Measurements from ENCODE around the gene LDAH. TPM values are rescaled to one million over a fixed set of nuclear protein-coding genes. Genes with fewer than 3 reads are reported as not detected.

LDAH gene
- total and polyA plus RNA-seq, 2 donors (not counting 3 experiments of a cell fraction or from before 2014, with no cell fraction given), result 12.3 to 24.0 TPM

DNA sequence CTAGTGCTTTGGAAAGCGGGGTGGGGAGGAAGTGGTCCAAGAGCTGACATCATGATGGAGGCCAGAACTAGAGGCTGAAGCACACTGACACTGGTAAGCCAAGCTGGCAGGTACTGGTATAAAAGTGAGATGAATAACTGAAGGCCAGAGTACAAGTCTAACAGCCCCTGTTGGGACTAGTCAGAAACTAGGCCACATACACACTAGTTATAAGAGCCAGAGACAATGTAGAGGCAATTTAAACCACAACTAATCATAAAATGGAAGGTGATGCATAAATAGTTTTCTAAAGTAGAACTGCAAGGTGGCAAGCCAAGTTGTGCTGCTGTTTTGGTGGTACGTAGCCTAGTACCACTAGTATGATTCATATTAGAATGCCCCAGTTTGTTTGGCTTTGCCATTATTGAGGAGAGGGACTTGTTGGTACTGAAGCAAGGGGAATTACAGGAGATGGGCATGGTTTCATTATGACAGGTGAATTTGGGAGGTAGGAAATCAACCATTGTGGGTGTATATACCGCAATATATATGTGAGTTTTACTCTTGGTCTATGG lies 98.3 kb downstream of the LDAH start:
- Histone ChIP-seq H3K27ac (ENCODE audit: insufficient read depth, low read depth, low read length) (no peak overlapping the region), H2AFZ (ENCODE audit: low read depth, low read length) (no peak overlapping the region), H3K9me3 (replicated peaks; ENCODE audit: control insufficient read depth, insufficient read depth, low read length) (no peaks in the 10 kb centered on the region), H3K27me3 (ENCODE audit: control insufficient read depth in 2 of 2, insufficient read depth in 2 of 2, low read length in 2 of 2) (no peaks in the 10 kb centered on the region), H3K36me3 (ENCODE audit: control insufficient read depth in 2 of 2, extremely low read depth in 1 of 2, insufficient read depth in 2 of 2, low read length in 2 of 2) (no peaks in the 10 kb centered on the region), H3K4me2 (ENCODE audit: insufficient read depth, low read length) (no peak overlapping the region), H3K79me2 (ENCODE audit: control insufficient read depth, insufficient read depth, low read length) (no peaks in the 10 kb centered on the region), H3K9ac (replicated peaks; ENCODE audit: extremely low read depth, insufficient read depth, low read length) (no peak overlapping the region), H3K9me1 (replicated peaks; ENCODE audit: control insufficient read depth, extremely low read depth, insufficient read depth, low read length) (no peaks in the 10 kb centered on the region), H4K20me1 (replicated peaks; ENCODE audit: control insufficient read depth, extremely low read depth, insufficient read depth, low read length) (no peaks in the 10 kb centered on the region), H3K4me1 (ENCODE audit: control insufficient read depth, extremely low read depth, insufficient read depth, low read length) (peaks cover 17% of the 10 kb centered on the region), H3K4me3 (replicated peaks in 1 of 3; ENCODE audit: insufficient read depth in 1 of 3, low read depth in 1 of 3, low read length in 3 of 3) (no peak overlapping the region)
- CTCF ChIA-PET, result interaction anchor here (1.4 kb wide), 1 partner anchor 63 kb away, joined by 3 read pairs; no protein-coding TSS in a partner anchor
- intact Hi-C loops (cut with micrococcal nuclease), result no loop called here
- DNase-seq (ENCODE audit: low read depth, low spot score), result no peak
- TF ChIP-seq POLR2AphosphoS5 (IDR thresholded peaks at IDR 0.05; ENCODE audit: insufficient read depth, low read depth, low read length), result no peak
- dilution Hi-C loops (cut with MboI; ENCODE audit: extremely low pct_ligation_motif_present, low sequenced_read_pairs), result no loop called here
- POLR2A ChIA-PET, result no interaction called here
- FAIRE-seq, result no peak
- BruUV-seq (replicated peaks), result no TSS peak

DNA sequence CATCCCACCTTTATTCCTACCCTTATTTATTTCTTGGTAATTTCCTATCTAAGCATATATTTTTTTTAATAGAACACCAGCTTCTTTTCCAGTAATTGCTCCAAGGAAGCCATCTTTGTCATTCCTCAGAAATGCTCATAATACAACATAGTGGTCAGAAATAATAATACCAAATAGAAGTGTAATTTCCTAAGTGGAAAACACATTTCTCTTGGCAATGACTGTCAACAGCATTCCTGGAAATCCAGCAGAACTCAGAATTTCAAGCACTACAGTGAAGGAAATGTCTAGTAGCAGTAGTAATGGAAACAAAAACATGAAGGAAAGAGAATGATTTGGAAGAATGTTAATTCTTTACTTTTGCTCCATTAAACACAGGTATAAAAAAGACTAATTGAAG lies 99.4 kb downstream of the LDAH start:
- no peaks in the 10 kb centered on the region for H3K9me1 ChIP-seq (replicated peaks; ENCODE audit: control insufficient read depth, extremely low read depth, insufficient read depth, low read length)
- H3K79me2 ChIP-seq (ENCODE audit: control insufficient read depth, insufficient read depth, low read length), result no peaks in the 10 kb centered on the region
- TF ChIP-seq FOS (IDR thresholded peaks at IDR 0.05; ENCODE audit: borderline replicate concordance, insufficient read depth, low read length) (no peak), EZH2 (IDR thresholded peaks at IDR 0.05; ENCODE audit: borderline replicate concordance, low read depth, low read length, severe bottlenecking) (no peak), POLR2A (IDR thresholded peaks at IDR 0.05; ENCODE audit: low read depth, low read length) (no peak), MYC (IDR thresholded peaks at IDR 0.05; ENCODE audit: low read depth, low read length) (no peak), GATA2 (IDR thresholded peaks at IDR 0.05; ENCODE audit: insufficient read depth, insufficient read length, low read depth, low read length) (no peak), JUN (IDR thresholded peaks at IDR 0.05; ENCODE audit: borderline replicate concordance, insufficient read depth, insufficient read length, low read depth) (no peak), POLR2AphosphoS5 (IDR thresholded peaks at IDR 0.05; ENCODE audit: insufficient read depth, low read depth, low read length) (no peak)
- TF ChIP-seq, protein P1, sequence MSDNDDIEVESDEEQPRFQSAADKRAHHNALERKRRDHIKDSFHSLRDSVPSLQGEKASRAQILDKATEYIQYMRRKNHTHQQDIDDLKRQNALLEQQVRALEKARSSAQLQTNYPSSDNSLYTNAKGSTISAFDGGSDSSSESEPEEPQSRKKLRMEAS (IDR thresholded peaks at IDR 0.05; ENCODE audit: insufficient read depth, insufficient read length), result no peak
- TF ChIP-seq, protein P2, sequence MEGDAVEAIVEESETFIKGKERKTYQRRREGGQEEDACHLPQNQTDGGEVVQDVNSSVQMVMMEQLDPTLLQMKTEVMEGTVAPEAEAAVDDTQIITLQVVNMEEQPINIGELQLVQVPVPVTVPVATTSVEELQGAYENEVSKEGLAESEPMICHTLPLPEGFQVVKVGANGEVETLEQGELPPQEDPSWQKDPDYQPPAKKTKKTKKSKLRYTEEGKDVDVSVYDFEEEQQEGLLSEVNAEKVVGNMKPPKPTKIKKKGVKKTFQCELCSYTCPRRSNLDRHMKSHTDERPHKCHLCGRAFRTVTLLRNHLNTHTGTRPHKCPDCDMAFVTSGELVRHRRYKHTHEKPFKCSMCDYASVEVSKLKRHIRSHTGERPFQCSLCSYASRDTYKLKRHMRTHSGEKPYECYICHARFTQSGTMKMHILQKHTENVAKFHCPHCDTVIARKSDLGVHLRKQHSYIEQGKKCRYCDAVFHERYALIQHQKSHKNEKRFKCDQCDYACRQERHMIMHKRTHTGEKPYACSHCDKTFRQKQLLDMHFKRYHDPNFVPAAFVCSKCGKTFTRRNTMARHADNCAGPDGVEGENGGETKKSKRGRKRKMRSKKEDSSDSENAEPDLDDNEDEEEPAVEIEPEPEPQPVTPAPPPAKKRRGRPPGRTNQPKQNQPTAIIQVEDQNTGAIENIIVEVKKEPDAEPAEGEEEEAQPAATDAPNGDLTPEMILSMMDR (IDR thresholded peaks at IDR 0.05; ENCODE audit: extremely low read depth in 1 of 2, insufficient read depth in 1 of 2, low read depth in 1 of 2, low read length in 2 of 2), result no peak
- H3K9me3 ChIP-seq (replicated peaks; ENCODE audit: control insufficient read depth, insufficient read depth, low read length), result no peaks in the 10 kb centered on the region
- H3K4me2 ChIP-seq (ENCODE audit: insufficient read depth, low read length), result no peak overlapping the region
- H4K20me1 ChIP-seq (replicated peaks; ENCODE audit: control insufficient read depth, extremely low read depth, insufficient read depth, low read length), result no peaks in the 10 kb centered on the region
- H2AFZ ChIP-seq (ENCODE audit: low read depth, low read length), result no peak overlapping the region
- intact Hi-C loops (cut with micrococcal nuclease) (loop anchor here (2.0 kb wide), 1 partner anchor 239 kb away; no protein-coding TSS in a partner anchor), dilution Hi-C loops (cut with MboI; ENCODE audit: extremely low pct_ligation_motif_present, low sequenced_read_pairs) (no loop called here)
- no peak overlapping the region for H3K4me3 ChIP-seq (replicated peaks in 1 of 3; ENCODE audit: insufficient read depth in 1 of 3, low read depth in 1 of 3, low read length in 3 of 3)
- no peak overlapping the region for H3K9ac ChIP-seq (replicated peaks; ENCODE audit: extremely low read depth, insufficient read depth, low read length)
- ChIA-PET CTCF (interaction anchor here (0.9 kb wide), 1 partner anchor 62 kb away, joined by 3 read pairs; no protein-coding TSS in a partner anchor), POLR2A (no interaction called here)
- H3K36me3 ChIP-seq (ENCODE audit: control insufficient read depth in 2 of 2, extremely low read depth in 1 of 2, insufficient read depth in 2 of 2, low read length in 2 of 2), result no peaks in the 10 kb centered on the region
- peak; percentile 87 for DNase-seq (ENCODE audit: low read depth, low spot score)
- FAIRE-seq, result no peak
- BruUV-seq (replicated peaks), result no TSS peak
- peaks cover 13% of the 10 kb centered on the region for H3K4me1 ChIP-seq (ENCODE audit: control insufficient read depth, extremely low read depth, insufficient read depth, low read length)
- no peaks in the 10 kb centered on the region for H3K27me3 ChIP-seq (ENCODE audit: control insufficient read depth in 2 of 2, insufficient read depth in 2 of 2, low read length in 2 of 2)
- H3K27ac ChIP-seq (ENCODE audit: insufficient read depth, low read depth, low read length), result no peak overlapping the region

Data from endothelial cell of umbilical vein (primary cell).